Measurements from ENCODE around the gene TOM1L1.

- TF ChIP-seq CTCF (IDR thresholded peaks at IDR 0.05) (no peak), POLR2AphosphoS5 (IDR thresholded peaks at IDR 0.05) (no peak)
Observed at GRCh38 chr17:54982399-54982798, 81.7 kb downstream of the TOM1L1 start.
